Mesothelial cell of epicardium (in vitro differentiated cells): ENCODE results near the gene ENO1. TPM values are rescaled to one million over a fixed set of nuclear protein-coding genes. Genes with fewer than 3 reads are reported as not detected.
A peak's percentile ranks its signal among the peaks of the same experiment; 100 is the strongest.
"Not testable (repeated sequence)": the region's sequence is repeated elsewhere in the genome, so short reads cannot be mapped to it uniquely, and the experiment has no call there.

Source experiments
- DNase-seq, 2 experiments: peaks; one replicate each; pipeline ENCODE4 v3.0.0; 2021; ENCODE audit warnings: low spot score in 2 of 2; ENCODE audit not compliant: unreplicated experiment in 2 of 2
- H3K27ac Mint-ChIP-seq: 2 replicates; pipeline ENCODE4 v1.8.0; 2021; ENCODE audit warnings: mixed read lengths
- H3K27me3 Mint-ChIP-seq: 2 replicates; pipeline ENCODE4 v1.8.0; 2021; ENCODE audit warnings: low read depth, mixed read lengths
- H3K36me3 Mint-ChIP-seq: 2 replicates; pipeline ENCODE4 v1.8.0; 2021; ENCODE audit warnings: mixed read lengths
- H3K4me1 Mint-ChIP-seq: 2 replicates; pipeline ENCODE4 v1.8.0; 2021; ENCODE audit warnings: mixed read lengths
- H3K4me3 Mint-ChIP-seq: 2 replicates; pipeline ENCODE4 v1.8.0; 2021; ENCODE audit warnings: mild to moderate bottlenecking, moderate library complexity, mixed read lengths
- H3K9me3 Mint-ChIP-seq: 2 replicates; pipeline ENCODE4 v1.8.0; 2021; ENCODE audit warnings: mixed read lengths
- CTCF ChIP-seq: fragments of 200-600 bp; sonication (generic); IDR thresholded peaks from one replicate; pipeline ENCODE4 v1.5.0; 2021; ENCODE audit warnings: antibody characterized with exemption; ENCODE audit not compliant: unreplicated experiment
- total RNA-seq: library from RNA; stranded (reverse); gene quantifications from 3 replicates; pipeline ENCODE4 v1.2.1, GENCODE V29; 2021

The ENO1 gene
- total RNA-seq, 1 donor from 2014 or later = 1,030 TPM

- H3K4me3 Mint-ChIP-seq = no peak overlapping the region
- no peaks in the 10 kb centered on the region for H3K9me3 Mint-ChIP-seq
- peak overlapping the region; percentile 76 for H3K27ac Mint-ChIP-seq
- H3K27me3 Mint-ChIP-seq = no peaks in the 10 kb centered on the region
- H3K36me3 Mint-ChIP-seq = no peaks in the 10 kb centered on the region
- H3K4me1 Mint-ChIP-seq = peaks cover 35% of the 10 kb centered on the region
- DNase-seq = no peak
- TF ChIP-seq CTCF = no peak
These were observed 55.2 kb downstream of the ENO1 start for GRCh38 chr1:8823295-8823664.

- no peak for TF ChIP-seq CTCF
- peak overlapping the region; percentile 2 for H3K4me3 Mint-ChIP-seq
- H3K27ac Mint-ChIP-seq = peak overlapping the region; percentile 76
- H3K4me1 Mint-ChIP-seq = peaks cover 38% of the 10 kb centered on the region
- H3K9me3 Mint-ChIP-seq = no peaks in the 10 kb centered on the region
- H3K27me3 Mint-ChIP-seq = no peaks in the 10 kb centered on the region
- no peaks in the 10 kb centered on the region for H3K36me3 Mint-ChIP-seq
- no peak for DNase-seq
These were observed 55.9 kb downstream of the ENO1 start for GRCh38 chr1:8822373-8823294.

GRCh38 chr1:8821084-8821483 is 57.4 kb downstream of the ENO1 start:
- no peak for DNase-seq
- H3K27ac Mint-ChIP-seq = peak overlapping the region; percentile 75
- H3K27me3 Mint-ChIP-seq = no peaks in the 10 kb centered on the region
- peaks cover 42% of the 10 kb centered on the region for H3K4me1 Mint-ChIP-seq
- H3K36me3 Mint-ChIP-seq = no peaks in the 10 kb centered on the region
- no peak for TF ChIP-seq CTCF
- H3K9me3 Mint-ChIP-seq = no peaks in the 10 kb centered on the region
- no peak overlapping the region for H3K4me3 Mint-ChIP-seq

- not testable (repeated sequence) for H3K27me3 Mint-ChIP-seq, H3K9me3 Mint-ChIP-seq, H3K36me3 Mint-ChIP-seq, DNase-seq
- Mint-ChIP-seq H3K4me3 (peak overlapping the region; percentile 80), H3K4me1 (peaks cover 60% of the 10 kb centered on the region), H3K27ac (peak overlapping the region; percentile 98)
These were observed 59.7 kb downstream of the ENO1 start for GRCh38 chr1:8818789-8819188.

DNA sequence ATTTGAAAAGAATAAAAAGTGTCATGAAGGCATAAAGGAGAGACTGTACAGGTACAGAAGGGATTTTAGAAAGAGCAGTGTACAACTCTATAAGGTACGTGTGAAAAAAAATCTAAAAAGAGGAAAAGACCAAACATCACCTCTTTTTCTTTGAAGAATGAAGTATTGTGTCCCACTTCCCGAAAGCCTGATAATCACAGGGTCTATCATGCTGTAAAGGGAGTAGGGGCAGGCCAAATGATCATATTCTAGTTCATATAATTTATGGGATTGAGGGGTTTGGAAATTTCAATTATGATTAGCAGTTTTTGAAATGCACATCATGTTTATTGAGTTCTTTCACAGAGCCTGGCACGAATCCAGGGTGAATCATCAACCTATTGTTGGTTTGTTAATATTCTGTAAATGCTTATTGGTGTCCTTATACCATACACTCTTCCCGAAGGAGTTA is 60.1 kb downstream of the ENO1 start:
- no peaks in the 10 kb centered on the region for H3K27me3 Mint-ChIP-seq
- no peak for DNase-seq
- no peaks in the 10 kb centered on the region for H3K36me3 Mint-ChIP-seq
- peak overlapping the region; percentile 80 for H3K4me3 Mint-ChIP-seq
- no peaks in the 10 kb centered on the region for H3K9me3 Mint-ChIP-seq
- H3K27ac Mint-ChIP-seq = peak overlapping the region; percentile 98
- H3K4me1 Mint-ChIP-seq = peaks cover 58% of the 10 kb centered on the region
- TF ChIP-seq CTCF = no peak
